Stomach (tissue), 9 donors: ENCODE results near the gene DDX54. TPM values are rescaled to one million over a fixed set of nuclear protein-coding genes. Genes with fewer than 3 reads are reported as not detected.

ENCODE experiments used
- DNase-seq, 2 donors: peaks; one replicate each; pipeline versions ENCODE4 v3.0.0 to v3.0.0-alpha.2; 2013 to 2019
- H3K27ac ChIP-seq, 5 donors: fragments of 200-600 bp in 4 of 5; sonication (generic) in 4 of 5; one replicate each; pipeline ENCODE4 v1.5.1; 2013 to 2019; ENCODE audit warnings: mild to moderate bottlenecking in 1 of 5, moderate library complexity in 1 of 5
- H3K27me3 ChIP-seq, 3 donors: fragments of 200-600 bp; sonication (generic); one replicate each; pipeline ENCODE4 v1.5.1; 2017 to 2019; ENCODE audit warnings: mixed run types in 1 of 3
- H3K36me3 ChIP-seq, 4 donors: fragments of 200-600 bp; sonication (generic); 1 replicate in 3 of 4; 2 replicates in 1 of 4; pipeline ENCODE4 v1.5.1; 2016 to 2019
- H3K4me1 ChIP-seq, 4 donors: fragments of 200-600 bp; sonication (generic); one replicate each; pipeline ENCODE4 v1.5.1; 2016 to 2019
- H3K4me3 ChIP-seq, 4 donors: fragments of 200-600 bp; sonication (generic) in 3 of 4; one replicate each; pipeline ENCODE4 v1.5.1; 2016 to 2019; ENCODE audit warnings: mild to moderate bottlenecking in 1 of 4
- H3K9me3 ChIP-seq, 4 donors: fragments of 200-600 bp; sonication (generic); one replicate each; pipeline ENCODE4 v1.5.1; 2016 to 2019
- CTCF ChIP-seq, 7 experiments: fragments of 450-650 bp in 4 of 7; fragments of 200-600 bp in 3 of 7; sonication (generic) in 3 of 7; IDR thresholded peaks; one replicate each; pipeline ENCODE4 v1.5.1; 2016 to 2019; ENCODE audit warnings: antibody characterized with exemption in 7 of 7, control low read depth in 2 of 7, mild to moderate bottlenecking in 1 of 7
- EP300 ChIP-seq: sonication (generic); formaldehyde crosslinking; IDR thresholded peaks from one replicate; pipeline ENCODE4 v1.6.1; 2017; ENCODE audit warnings: antibody characterized with exemption
- POLR2A ChIP-seq, 4 donors: fragments of 450-650 bp; IDR thresholded peaks; one replicate each; pipeline ENCODE4 v1.6.1; 2016; ENCODE audit warnings: antibody characterized with exemption in 4 of 4, control low read depth in 2 of 4, mild to moderate bottlenecking in 1 of 4, moderate library complexity in 1 of 4
- POLR2AphosphoS5 ChIP-seq, 3 donors: sonication (generic); formaldehyde crosslinking; IDR thresholded peaks; one replicate each; pipeline ENCODE4 v1.6.1; 2016; ENCODE audit warnings: antibody characterized with exemption in 3 of 3
- WGBS, 5 donors: extraction: QIAGEN DNeasy Blood & Tissue Kit in 3 of 5; methylation state at CpG; one replicate each; pipeline versions ENCODE4 v1.1.5 to v1.1.7; 2013 to 2018; 5-methylcytosine and 5-hydroxymethylcytosine counted together
- intact Hi-C: fragments of 100-400 bp; cut with DNase I; formaldehyde crosslinking; loops from one replicate; pipeline ENCODE4 v1.15.1; 2023; ENCODE audit warnings: low total_unique reads
- polyA plus RNA-seq, 3 donors: library from polyadenylated mRNA; stranded (reverse); fragments of 200-250 nt; gene quantifications; one replicate each; pipeline ENCODE4 v1.2.3, GENCODE V29; 2013
- total RNA-seq, 5 donors: library from RNA; depleted of rRNA; stranded (reverse); fragments of >200 nt; gene quantifications; one replicate each; pipeline versions ENCODE4 v1.1.0 to v1.2.3, GENCODE V29; 2014 to 2016
- donor health status: healthy with polysubstance abuse.
- donor health status: Bipolar disorder and iron deficiency.
- donor health status: healthy.

Gene DDX54
- total and polyA plus RNA-seq, 8 donors = 14.6 to 167 (median 37.9) TPM

DNA sequence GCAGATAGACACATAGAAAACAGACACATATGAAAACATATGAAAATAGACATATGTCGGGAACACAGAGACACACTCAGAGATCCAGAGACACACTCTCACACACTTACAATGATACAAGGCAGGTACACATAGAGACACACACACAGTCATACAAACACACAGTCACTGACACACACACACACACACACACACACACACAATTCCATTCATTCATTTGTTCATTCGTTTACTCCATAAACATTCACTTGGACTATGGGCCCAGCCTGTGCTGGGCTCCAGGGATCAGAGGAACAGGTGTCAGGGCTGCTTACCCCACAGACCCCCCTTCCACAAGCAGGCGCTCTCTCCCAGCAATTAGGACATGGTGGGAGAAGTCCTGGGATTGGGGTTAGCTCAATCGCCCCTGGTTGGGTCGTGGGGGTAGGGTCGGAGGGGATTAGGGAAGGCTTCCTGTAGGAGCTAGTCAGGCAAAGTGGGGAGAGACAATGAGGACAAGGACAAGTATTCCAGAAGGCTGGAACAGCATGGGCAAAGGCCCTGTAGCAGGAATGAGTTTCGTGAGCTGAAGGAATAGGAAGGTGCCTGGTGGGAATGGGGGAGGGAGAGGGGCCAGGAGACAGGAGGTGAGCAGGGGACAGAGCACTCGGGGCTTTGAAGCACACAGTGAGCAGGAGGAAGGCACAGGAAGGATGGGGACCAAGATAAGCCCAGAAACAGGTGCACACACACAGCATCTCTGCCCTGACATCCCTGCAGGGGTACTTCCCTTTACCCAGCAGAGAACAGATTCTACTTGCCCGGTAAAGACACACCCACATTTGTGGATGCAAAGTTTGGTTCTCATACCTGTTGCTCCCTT is 56.2 kb downstream of the DDX54 start:
- no peak for DNase-seq
- Histone ChIP-seq H3K27ac (no peak overlapping the region), H3K4me3 (no peak overlapping the region), H3K36me3 (no peaks in the 10 kb centered on the region), H3K4me1 (no peaks in the 10 kb centered on the region), H3K27me3 (peaks cover 0 to 54% (median 0%) of the 10 kb centered on the region in 3 donors), H3K9me3 (no peaks in the 10 kb centered on the region)
- intact Hi-C loops = no loop called here
- 62 to 68% (median 65%) methylated on average over 9 of the region's 9 CpGs for WGBS, 5 donors
- TF ChIP-seq CTCF (IDR thresholded peaks at IDR 0.05) = no peak

DNA sequence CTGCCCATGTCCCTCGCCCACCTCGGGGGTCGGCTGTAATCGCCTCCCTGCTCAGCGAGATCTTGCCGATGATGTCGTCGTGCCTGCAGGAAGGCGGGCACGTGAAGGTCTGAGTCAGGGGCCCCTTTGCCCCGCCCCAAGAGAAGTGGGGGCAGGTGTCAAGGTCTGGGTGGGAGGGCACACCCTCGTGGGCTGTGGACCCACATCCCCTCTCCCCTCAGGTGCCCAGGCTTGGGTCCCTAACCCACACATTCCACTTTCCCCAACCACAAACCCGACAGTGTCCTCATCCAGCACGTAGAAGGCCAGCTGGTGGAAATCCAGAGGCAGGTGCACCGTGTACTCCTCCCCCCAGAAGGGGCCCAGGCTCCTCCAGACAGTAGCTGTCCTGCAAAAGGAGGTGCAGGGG is 57.5 kb downstream of the DDX54 start:
- no peak for TF ChIP-seq POLR2AphosphoS5 (IDR thresholded peaks at IDR 0.05)
- DNase-seq = no peak
- Histone ChIP-seq H3K4me3 (no peak overlapping the region), H3K9me3 (peaks cover 0 to 10% (median 3%) of the 10 kb centered on the region in 4 donors), H3K4me1 (no peaks in the 10 kb centered on the region), H3K36me3 (no peaks in the 10 kb centered on the region), H3K27me3 (peaks cover 0 to 42% (median 0%) of the 10 kb centered on the region in 3 donors), H3K27ac (no peak overlapping the region)
- intact Hi-C loops = no loop called here
- 37 to 63% (median 49%) methylated on average over 7 to 15 of the region's 15 CpGs for WGBS, 5 donors

DNA sequence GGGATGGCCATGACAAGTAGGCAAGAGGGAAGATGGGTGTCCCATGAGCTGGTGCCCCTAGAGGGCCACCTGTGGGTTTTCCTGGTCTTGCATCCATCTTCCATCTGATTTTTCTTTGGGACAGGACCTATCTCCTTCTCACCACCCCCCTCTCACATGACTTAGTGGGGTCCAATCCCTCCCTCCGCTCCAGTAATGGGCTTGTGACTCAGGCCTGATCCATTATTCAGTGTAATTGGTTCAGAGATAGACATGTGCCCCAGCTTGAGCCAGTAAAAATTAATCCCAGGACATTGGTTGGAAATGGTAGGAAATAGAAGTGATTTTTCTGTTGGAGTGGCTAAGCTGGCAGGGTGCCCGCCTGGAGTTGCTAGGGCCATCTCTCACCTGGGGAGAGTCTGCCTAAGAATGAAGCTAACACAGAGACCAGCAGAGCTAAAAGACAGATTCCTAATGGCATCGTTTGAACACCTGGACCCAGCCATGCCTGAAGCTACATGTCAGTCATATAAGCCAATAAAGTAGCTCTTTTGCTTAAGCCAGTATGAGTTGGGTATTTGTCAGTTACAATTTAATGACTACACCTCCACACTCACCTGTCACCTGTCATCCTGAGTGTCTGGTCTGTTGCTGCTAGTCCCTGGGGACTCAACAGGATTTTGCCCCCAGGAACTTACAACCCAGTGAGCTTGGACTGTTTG is 64.5 kb downstream of the DDX54 start:
- Histone ChIP-seq H3K27me3 (peaks cover 0 to 26% (median 0%) of the 10 kb centered on the region in 3 donors), H3K9me3 (peaks cover 0 to 10% (median 3%) of the 10 kb centered on the region in 4 donors), H3K4me3 (no peak overlapping the region), H3K27ac (no peak overlapping the region), H3K4me1 (no peaks in the 10 kb centered on the region), H3K36me3 (no peaks in the 10 kb centered on the region)
- TF ChIP-seq EP300 (no peak), CTCF (IDR thresholded peaks at IDR 0.05) (no peak), POLR2A (IDR thresholded peaks at IDR 0.05) (no peak), POLR2AphosphoS5 (IDR thresholded peaks at IDR 0.05) (no peak)
- no peak for DNase-seq
- intact Hi-C loops = no loop called here
- 77 to 90% (median 84%) methylated on average over 3 of the region's 3 CpGs for WGBS, 5 donors

- no peaks in the 10 kb centered on the region for H3K4me1 ChIP-seq
- no peak overlapping the region for H3K4me3 ChIP-seq
- H3K27me3 ChIP-seq = peaks cover 0 to 26% (median 0%) of the 10 kb centered on the region in 3 donors
- H3K36me3 ChIP-seq = peaks cover 0 to 3% (median 0%) of the 10 kb centered on the region in 4 donors
- 45 to 60% (median 49%) methylated on average over 4 of the region's 4 CpGs for WGBS, 5 donors
- peak in 1 of 2 donors; percentile 28 for DNase-seq
- H3K27ac ChIP-seq = no peak overlapping the region
- H3K9me3 ChIP-seq = peaks cover 0 to 10% (median 3%) of the 10 kb centered on the region in 4 donors
- TF ChIP-seq POLR2AphosphoS5 (IDR thresholded peaks at IDR 0.05) (no peak), POLR2A (IDR thresholded peaks at IDR 0.05) (no peak), CTCF (IDR thresholded peaks at IDR 0.05) (no peak), EP300 (no peak)
- intact Hi-C loops = no loop called here
These were observed 65.2 kb downstream of the DDX54 start for GRCh38 chr12:113119980-113120669.
